Hepatic stellate cell (primary cell): Measurements from ENCODE around the gene PRSS50.

ENCODE experiments used
- DNase-seq: peaks from one replicate; pipeline ENCODE4 v3.0.0; 2011; ENCODE audit warnings: low spot score

Gene PRSS50

DNA sequence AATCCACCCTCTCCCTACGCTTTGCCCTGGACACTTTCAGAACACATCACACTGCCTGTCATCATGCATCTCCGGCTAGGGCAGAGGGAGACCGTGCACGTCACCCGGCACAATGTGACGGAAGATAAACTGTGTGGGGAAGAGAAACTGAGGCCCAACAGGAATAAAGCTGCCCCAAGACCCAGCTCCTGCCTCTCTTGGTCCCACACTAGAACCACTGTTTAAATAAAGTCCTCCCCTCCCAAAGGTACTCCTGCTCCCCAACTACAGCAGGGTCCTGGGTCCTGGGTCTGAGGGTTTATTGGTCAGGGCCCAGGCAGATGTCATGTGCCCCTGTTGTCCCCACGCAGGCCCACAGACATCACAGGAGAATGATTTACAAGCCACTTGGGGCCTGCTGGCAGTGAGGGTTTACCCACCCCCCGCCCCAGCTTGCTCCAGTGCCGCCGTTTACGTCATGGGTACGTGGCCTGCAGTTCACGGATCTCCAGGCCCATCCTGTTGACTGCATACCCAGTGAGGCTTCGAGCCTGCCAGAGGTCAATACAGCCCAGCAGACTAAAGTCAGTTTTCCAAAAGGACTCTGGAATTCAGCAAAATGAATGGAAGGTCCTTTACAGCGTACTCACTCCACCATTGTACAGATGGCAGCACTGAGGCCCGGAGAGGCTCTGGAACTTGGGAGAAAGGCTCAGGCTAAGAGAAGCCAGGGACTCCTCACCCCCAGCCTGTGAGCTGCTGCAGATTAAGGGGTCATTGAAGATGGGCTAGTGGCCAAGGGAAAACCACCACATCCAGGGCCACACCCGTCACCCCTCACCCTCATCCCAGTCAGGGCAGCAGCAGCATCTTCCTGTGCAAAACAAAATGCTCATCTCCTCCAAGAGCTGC is 47.4 kb downstream of the PRSS50 start:
- DNase-seq = no peak

DNA sequence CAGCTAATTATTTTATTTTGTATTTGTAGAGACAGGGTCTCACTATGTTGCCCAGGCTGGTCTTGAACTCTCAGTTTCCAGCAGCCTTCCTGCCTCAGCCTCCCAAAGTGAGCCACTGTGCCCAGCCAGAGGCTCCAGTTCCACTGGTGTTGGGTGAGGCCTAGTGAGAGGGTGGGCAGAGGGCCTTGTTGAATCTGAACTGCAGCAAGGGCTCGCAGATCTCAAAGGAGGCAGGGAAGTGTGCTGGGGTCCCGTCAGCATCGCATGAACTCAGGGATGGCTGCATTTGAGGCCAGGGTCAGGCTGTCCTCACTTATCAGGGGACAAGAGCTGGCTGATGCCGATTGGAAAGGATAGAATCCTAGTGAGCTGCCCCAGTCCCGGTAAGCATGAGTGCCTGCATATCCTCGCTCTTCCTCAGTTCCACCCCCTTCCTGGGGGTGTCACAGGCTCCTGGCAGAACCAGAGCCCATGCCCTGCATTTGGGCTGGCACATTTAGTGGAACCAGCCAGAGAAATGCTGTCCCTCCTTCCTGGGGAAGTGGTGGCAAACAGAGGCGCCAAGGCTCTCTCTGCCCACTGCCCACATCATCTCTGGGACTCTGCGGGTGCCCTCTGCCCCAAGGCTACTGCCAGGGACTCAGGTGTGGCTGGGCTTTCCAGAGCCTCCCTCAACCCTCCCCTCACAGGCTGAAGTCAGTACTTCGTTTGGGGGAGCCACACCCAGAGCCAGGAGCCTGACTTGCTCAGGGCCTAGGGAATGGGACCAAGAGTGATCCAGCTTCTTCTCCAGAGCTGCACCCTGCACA is 48.3 kb downstream of the PRSS50 start:
- peak; percentile 10 for DNase-seq

DNA sequence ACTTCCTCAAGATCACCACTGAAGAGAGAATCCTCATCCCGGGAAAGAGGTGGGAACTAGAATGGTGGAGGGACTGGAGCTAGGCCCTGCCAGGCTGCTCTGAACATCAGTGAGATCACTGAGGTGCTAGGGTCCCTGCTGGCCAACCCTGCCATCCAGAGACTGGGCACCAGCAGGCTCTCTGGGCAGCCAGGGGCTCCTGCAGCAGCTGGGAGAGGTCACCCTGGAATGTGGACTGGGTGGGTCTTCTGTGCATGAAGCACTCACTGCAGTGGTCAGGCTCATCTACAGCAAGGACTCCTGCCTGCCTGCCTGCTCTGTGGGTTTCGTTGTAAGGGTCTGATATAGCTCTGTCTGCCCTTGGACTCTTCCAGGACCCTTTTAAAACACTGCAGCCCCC is 49.1 kb downstream of the PRSS50 start:
- DNase-seq = peak; percentile 4

DNA sequence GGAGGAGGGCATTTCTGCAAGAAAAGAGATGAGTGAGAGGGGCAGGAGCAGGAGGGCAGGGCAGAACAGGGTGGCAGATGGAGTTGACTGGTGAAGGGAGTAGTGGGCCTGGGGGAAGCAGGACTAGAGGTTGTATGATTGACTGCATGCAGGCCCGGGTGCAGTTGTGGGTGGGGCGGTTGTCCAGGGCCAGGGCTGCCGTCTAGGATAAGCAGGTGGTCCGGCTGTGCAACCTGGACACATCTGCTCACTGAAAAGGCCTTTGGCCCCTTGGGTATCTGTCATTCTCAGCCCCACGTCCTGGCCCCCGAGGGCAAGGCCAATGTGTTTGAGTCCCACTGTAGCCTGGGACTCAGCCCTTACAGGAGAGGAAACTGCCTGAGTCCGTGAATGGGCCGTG is 49.6 kb downstream of the PRSS50 start:
- peak; percentile 6 for DNase-seq

DNA sequence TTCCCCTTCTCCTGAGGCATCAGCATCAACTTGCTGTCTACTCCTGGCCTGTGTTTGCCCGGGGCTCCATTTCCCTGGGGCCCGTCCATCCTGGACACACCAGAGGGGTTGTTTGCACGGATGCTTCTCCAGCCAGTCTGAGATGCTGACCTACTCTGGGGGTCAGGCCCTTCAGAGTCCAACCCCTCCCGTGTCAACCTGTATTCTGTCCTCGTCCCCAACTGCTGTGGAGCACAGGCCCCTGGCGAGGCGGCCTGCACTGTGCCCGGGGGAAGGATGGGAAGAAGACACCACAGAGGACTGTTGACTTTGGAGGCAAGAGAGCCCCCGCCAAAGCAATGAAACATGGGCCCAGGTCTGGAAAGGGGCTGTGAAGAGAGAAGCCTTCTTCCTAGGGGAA is 50.0 kb downstream of the PRSS50 start:
- no peak for DNase-seq

GRCh38 chr3:46667061-46667621 is 50.5 kb downstream of the PRSS50 start:
- peak; percentile 17 for DNase-seq

- peak; percentile 5 for DNase-seq
These were observed 51.2 kb downstream of the PRSS50 start for GRCh38 chr3:46666453-46666845.

DNA sequence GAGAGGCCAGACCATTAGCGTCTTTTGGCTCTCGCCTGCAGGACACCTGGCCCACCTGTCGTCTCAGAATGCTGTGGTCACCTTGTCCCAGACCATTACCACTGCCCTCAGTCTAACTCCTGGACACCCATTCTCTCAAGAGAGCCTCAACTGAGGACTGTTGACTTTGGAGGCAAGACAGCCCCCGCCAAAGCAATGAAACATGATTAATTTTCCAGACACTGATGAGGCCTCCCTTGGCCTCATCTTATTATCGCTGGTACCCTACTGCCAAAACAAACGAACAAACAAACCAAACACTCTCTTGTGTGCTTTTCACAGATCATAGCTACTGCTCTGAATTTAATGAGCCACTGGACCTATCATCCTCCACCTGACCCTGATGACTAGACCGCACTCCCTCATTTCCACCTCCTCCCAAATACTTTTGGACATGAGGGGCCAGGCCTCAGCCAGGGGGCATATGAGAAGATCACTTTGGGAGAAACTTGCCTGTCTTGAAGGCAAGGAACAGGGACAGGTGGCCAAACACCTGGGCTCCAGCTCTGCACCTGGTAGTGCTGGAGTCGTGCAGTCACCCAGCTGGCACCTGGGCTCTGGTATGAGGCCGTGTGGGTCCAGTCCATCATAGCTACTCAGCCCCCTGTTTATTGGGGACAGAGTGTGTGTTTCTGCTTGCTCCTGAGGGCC is 51.8 kb downstream of the PRSS50 start:
- DNase-seq = peak; percentile 2

GRCh38 chr3:46664971-46665762 is 52.5 kb downstream of the PRSS50 start:
- DNase-seq = peak; percentile 2

GRCh38 chr3:46664188-46664970 is 53.3 kb downstream of the PRSS50 start:
- peak; percentile 2 for DNase-seq

DNA sequence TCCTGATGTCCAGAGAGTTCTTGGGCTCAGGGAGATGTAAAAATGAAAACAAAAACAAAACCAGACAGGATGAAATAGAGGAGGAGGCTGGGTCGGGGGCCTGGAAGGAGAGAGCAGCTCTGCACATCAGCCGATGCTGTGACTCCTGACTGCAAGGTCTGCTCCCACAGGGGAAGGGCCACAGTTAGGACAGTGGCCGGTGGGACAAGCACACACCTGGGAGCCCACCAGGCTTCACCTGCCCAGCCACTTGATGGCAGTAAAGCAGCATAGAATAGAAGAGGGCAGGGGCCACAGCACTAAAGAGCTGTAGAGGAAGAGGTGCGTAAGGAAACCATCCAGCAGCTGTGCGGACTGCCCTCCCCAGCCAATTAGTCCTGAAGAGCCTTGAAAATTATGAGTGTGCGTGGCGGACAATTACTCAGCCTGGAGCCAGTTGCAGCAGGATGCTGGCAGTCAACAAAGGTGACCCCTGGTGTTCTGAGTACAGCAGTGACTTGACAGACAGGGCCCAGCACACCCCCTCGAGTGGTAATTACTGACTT is 54.0 kb downstream of the PRSS50 start:
- DNase-seq = peak; percentile 4

DNA sequence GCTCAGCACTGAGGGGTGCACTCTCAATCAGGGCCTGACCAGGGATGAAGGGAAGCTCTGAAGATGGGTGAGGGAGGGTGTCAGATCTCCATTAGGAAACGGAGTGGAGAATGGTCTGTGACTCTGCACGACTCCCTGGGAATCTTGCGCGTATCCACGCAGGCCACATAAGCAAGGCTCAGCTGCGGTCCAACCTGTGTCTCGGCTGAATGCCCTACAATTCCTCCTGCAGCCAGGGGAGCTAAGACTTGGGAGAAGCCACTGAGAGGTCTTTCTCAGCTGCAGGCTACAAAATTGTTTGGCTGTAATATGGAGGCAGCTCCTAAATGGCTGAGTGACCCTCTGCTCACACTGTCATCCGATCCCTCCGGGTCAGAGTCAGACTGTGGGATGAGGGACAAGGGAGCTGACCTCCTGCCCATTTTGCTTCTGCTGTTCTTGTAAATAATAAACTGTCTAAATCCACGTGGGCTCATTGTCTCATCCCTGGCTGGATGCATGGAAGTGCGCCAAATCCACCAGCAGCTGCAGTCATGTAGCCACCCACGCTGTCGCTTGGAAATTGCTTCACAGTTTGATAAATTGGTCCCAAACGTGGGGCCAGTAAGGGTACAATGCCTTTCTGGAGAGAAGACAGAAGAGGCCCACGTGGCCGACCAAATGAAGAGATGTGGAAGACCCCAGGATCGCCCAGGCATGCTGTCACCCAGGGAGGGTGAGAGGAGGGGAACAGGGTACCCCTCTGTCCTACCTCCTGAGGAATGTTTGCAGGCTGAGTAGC is 54.7 kb downstream of the PRSS50 start:
- DNase-seq = peak; percentile 32
